CD4-positive, alpha-beta T cell (primary cell): ENCODE measurements around the gene SLC39A9. TPM values are rescaled to one million over a fixed set of nuclear protein-coding genes. Genes with fewer than 3 reads are reported as not detected.

Experiments used
- ATAC-seq: fragments of 200-7000 bp; cut with Tn5 transposase; one replicate; pipeline ENCODE4 v1.10.0; 2022; ENCODE audit warnings: mild to moderate bottlenecking; ENCODE audit not compliant: poor library complexity
- CTCF ChIA-PET: fragments of 350-600 bp; sonication (Branson Sonifier 250); formaldehyde crosslinking; loops from one replicate; lab custom pipeline; 2021; ENCODE audit warnings: antibody characterized with exemption, inconsistent platforms; lab: Charles Lee
- POLR2A ChIA-PET: fragments of 350-600 bp; sonication (Branson Sonifier 250); formaldehyde crosslinking; loops from one replicate; lab custom pipeline; 2021; ENCODE audit warnings: antibody characterized with exemption, inconsistent platforms; lab: Charles Lee
- DNase-seq, 14 experiments: peaks; one replicate each; pipeline ENCODE4 v3.0.0-alpha.2; 2013 to 2020; ENCODE audit warnings: mixed read lengths in 2 of 14
- H3K27ac ChIP-seq, 2 donors: one replicate each; pipeline versions ENCODE4 v1.5.1 to v1.7.0; 2013; ENCODE audit warnings: low read length in 2 of 2, low read depth in 1 of 2, mild to moderate bottlenecking in 1 of 2
- H3K27me3 ChIP-seq, 2 experiments: 1 replicate in 1 of 2; 2 replicates in 1 of 2; pipeline versions ENCODE4 v1.6.1 to v1.7.0; 2013; ENCODE audit warnings: low read length in 2 of 2, control low read depth in 1 of 2, mild to moderate bottlenecking in 1 of 2, moderate library complexity in 1 of 2; ENCODE audit not compliant: insufficient read depth in 2 of 2, control insufficient read depth in 1 of 2
- H3K36me3 ChIP-seq: one replicate; pipeline ENCODE4 v1.6.1; 2013; ENCODE audit warnings: low read length, control low read depth; ENCODE audit not compliant: insufficient read depth
- H3K4me1 ChIP-seq: one replicate; pipeline ENCODE4 v1.6.1; 2013; ENCODE audit warnings: low read length, control low read depth; ENCODE audit not compliant: insufficient read depth
- H3K4me3 ChIP-seq: one replicate; pipeline ENCODE4 v1.5.1; 2013; ENCODE audit warnings: mild to moderate bottlenecking, low read length, moderate library complexity
- H3K9me3 ChIP-seq, 2 experiments: 1 replicate in 1 of 2; 2 replicates in 1 of 2; pipeline versions ENCODE4 v1.6.1 to v1.7.0; 2013; ENCODE audit warnings: low read length in 2 of 2, mild to moderate bottlenecking in 2 of 2, control low read depth in 1 of 2, moderate library complexity in 1 of 2; ENCODE audit not compliant: control insufficient read depth in 1 of 2, insufficient read depth in 1 of 2
- H3K27ac Mint-ChIP-seq: one replicate; pipeline ENCODE4 v1.8.0; 2020; ENCODE audit warnings: mixed read lengths
- H3K27me3 Mint-ChIP-seq: one replicate; pipeline ENCODE4 v1.8.0; 2021; ENCODE audit warnings: mixed read lengths
- H3K36me3 Mint-ChIP-seq: one replicate; pipeline ENCODE4 v1.8.0; 2021; ENCODE audit warnings: low read depth, mixed read lengths
- H3K4me1 Mint-ChIP-seq: one replicate; pipeline ENCODE4 v1.8.0; 2021; ENCODE audit warnings: low read depth, mixed read lengths
- H3K4me3 Mint-ChIP-seq: one replicate; pipeline ENCODE4 v1.8.0; 2020; ENCODE audit warnings: mild to moderate bottlenecking, mixed read lengths
- H3K9me3 Mint-ChIP-seq: one replicate; pipeline ENCODE4 v1.8.0; 2020; ENCODE audit warnings: mixed read lengths
- CTCF ChIP-seq: fragments of 200-600 bp; IDR thresholded peaks from one replicate; pipeline ENCODE4 v1.8.0; 2022; ENCODE audit warnings: antibody characterized with exemption, mild to moderate bottlenecking
- intact Hi-C, 2 experiments: fragments of 100-400 bp; cut with DNase I in 1 of 2; cut with micrococcal nuclease in 1 of 2; formaldehyde crosslinking; loops; one replicate each; pipeline versions ENCODE4 v1.15.1 to v1.9.0; 2023 to 2025; cut with DNase I, micrococcal nuclease
- total RNA-seq, 174 experiments: library from RNA in 2 of 174; stranded (reverse) in 2 of 174; gene quantifications; one replicate each; pipeline ENCODE4 v1.2.3 and lab custom pipeline; 2021 to 2026

The SLC39A9 gene
- total RNA-seq, 2 experiments from 2014 or later = 19.5 to 20.5 TPM

- Mint-ChIP-seq H3K4me1 (no peaks in the 10 kb centered on the region), H3K9me3 (no peaks in the 10 kb centered on the region), H3K4me3 (no peak overlapping the region), H3K27ac (no peak overlapping the region), H3K27me3 (no peaks in the 10 kb centered on the region), H3K36me3 (peaks cover under 1% of the 10 kb centered on the region)
- Histone ChIP-seq H3K4me3 (no peak overlapping the region), H3K36me3 (no peaks in the 10 kb centered on the region), H3K9me3 (no peaks in the 10 kb centered on the region), H3K27ac (no peak overlapping the region), H3K27me3 (no peaks in the 10 kb centered on the region), H3K4me1 (no peaks in the 10 kb centered on the region)
- CTCF ChIA-PET = no interaction called here
- intact Hi-C loops = no loop called here
- TF ChIP-seq CTCF = no peak
- ATAC-seq (no peak), DNase-seq (no peak)
- POLR2A ChIA-PET = no interaction called here
These were observed 31.7 kb upstream of the SLC39A9 start for GRCh38 chr14:69366761-69367160.

GRCh38 chr14:69368381-69368780 is 30.1 kb upstream of the SLC39A9 start:
- ATAC-seq = no peak
- no peaks in the 10 kb centered on the region for H3K27me3 Mint-ChIP-seq
- TF ChIP-seq CTCF = no peak
- Histone ChIP-seq H3K27ac (no peak overlapping the region), H3K4me1 (no peaks in the 10 kb centered on the region), H3K27me3 (no peaks in the 10 kb centered on the region), H3K4me3 (no peak overlapping the region), H3K36me3 (no peaks in the 10 kb centered on the region), H3K9me3 (no peaks in the 10 kb centered on the region)
- intact Hi-C loops = no loop called here
- no peaks in the 10 kb centered on the region for H3K4me1 Mint-ChIP-seq
- H3K36me3 Mint-ChIP-seq = peaks cover 4% of the 10 kb centered on the region
- POLR2A ChIA-PET = interaction anchor here (1.3 kb wide), 1 partner anchor 11 kb away, joined by 3 read pairs; no protein-coding TSS in a partner anchor
- H3K4me3 Mint-ChIP-seq = no peak overlapping the region
- H3K9me3 Mint-ChIP-seq = no peaks in the 10 kb centered on the region
- no peak overlapping the region for H3K27ac Mint-ChIP-seq
- DNase-seq = no peak
- CTCF ChIA-PET = no interaction called here

GRCh38 chr14:69370061-69370460 is 28.4 kb upstream of the SLC39A9 start:
- ChIA-PET CTCF (no interaction called here), POLR2A (interaction anchor here (1.4 kb wide), 1 partner anchor 28 kb away, joined by 5 read pairs; the partner anchor contains the start of genes ERH and SLC39A9)
- Mint-ChIP-seq H3K27ac (no peak overlapping the region), H3K9me3 (no peaks in the 10 kb centered on the region), H3K4me3 (no peak overlapping the region), H3K36me3 (peaks cover 16% of the 10 kb centered on the region), H3K4me1 (no peaks in the 10 kb centered on the region), H3K27me3 (no peaks in the 10 kb centered on the region)
- intact Hi-C loops = no loop called here
- no peaks in the 10 kb centered on the region for H3K4me1 ChIP-seq
- no peaks in the 10 kb centered on the region for H3K36me3 ChIP-seq
- TF ChIP-seq CTCF = no peak
- DNase-seq (no peak), ATAC-seq (no peak)
- H3K4me3 ChIP-seq = no peak overlapping the region
- H3K27me3 ChIP-seq = no peaks in the 10 kb centered on the region
- H3K27ac ChIP-seq = no peak overlapping the region
- H3K9me3 ChIP-seq = no peaks in the 10 kb centered on the region
